HL-60 (cell line): ENCODE results near the gene MBNL1.

Source experiments
- DNase-seq, 2 experiments: peaks; one replicate each; pipeline ENCODE4 v3.0.0-alpha.2; 2010 to 2020; ENCODE audit warnings: low read depth in 1 of 2, low spot score in 1 of 2
- H3K27ac ChIP-seq: fragments of 250-450 bp; sonication (Bioruptor Pico); replicated peaks from 2 replicates; pipeline ENCODE4 v1.5.1; 2020; ENCODE audit warnings: mild to moderate bottlenecking, moderate library complexity
- H3K27me3 ChIP-seq: fragments of 250-450 bp; sonication (Bioruptor Pico); 2 replicates; pipeline ENCODE4 v1.5.1; 2021; ENCODE audit warnings: mild to moderate bottlenecking, moderate library complexity; ENCODE audit not compliant: insufficient read depth, poor library complexity, severe bottlenecking
- H3K4me3 ChIP-seq: replicated peaks from 2 replicates; pipeline ENCODE4 v1.5.1; 2011; ENCODE audit warnings: mild to moderate bottlenecking, control low read depth, low read length; ENCODE audit not compliant: insufficient read depth
- GABPA ChIP-seq: IDR thresholded peaks from 2 replicates; pipeline ENCODE4 v1.6.1; 2012; ENCODE audit warnings: low read depth
- POLR2AphosphoS5 ChIP-seq: IDR thresholded peaks from 2 replicates; pipeline ENCODE4 v1.6.1; 2012; ENCODE audit warnings: low read depth
- SPI1 ChIP-seq: IDR thresholded peaks from 2 replicates; pipeline ENCODE4 v1.6.1; 2012; ENCODE audit warnings: low read depth, mild to moderate bottlenecking, borderline replicate concordance
- TF ChIP-seq, protein P1 (sequence below): IDR thresholded peaks from one replicate; pipeline ENCODE4 v1.5.1; 2011; ENCODE audit warnings: low read length, control low read depth, inconsistent platforms; ENCODE audit not compliant: insufficient read depth
- TF ChIP-seq, protein P2 (sequence below): IDR thresholded peaks from 2 replicates; pipeline ENCODE4 v1.6.1; 2012; ENCODE audit warnings: low read depth; ENCODE audit not compliant: insufficient replicate concordance

The MBNL1 gene

DNA sequence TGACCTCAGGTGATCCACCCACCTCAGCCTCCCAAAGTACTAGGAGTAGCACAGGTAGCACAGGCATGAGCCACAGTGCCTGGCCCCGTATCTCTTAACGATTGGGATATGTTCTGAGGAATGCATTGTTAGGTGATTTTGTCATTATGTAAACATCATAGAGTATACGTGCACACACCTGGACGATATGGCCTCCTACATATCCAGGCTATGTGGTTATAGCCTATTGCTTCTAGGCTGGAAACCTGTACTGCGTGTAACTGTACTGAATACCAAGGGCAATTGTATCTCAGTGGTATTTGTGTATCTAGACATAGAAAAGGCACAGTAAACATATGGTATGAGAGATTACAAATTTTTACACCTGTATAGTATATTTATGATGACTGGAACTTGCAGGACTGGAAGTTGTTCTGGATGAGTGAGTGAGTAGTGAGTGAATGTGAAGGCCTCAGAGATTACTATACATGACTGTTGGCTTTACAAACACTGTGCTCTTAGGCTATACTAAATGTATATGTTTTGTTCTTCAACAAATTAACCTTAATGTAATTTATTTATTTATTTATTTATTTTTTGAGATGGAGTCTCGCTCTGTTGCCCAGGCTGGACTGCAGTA, 120.7 kb downstream of the MBNL1 start:
- TF ChIP-seq POLR2AphosphoS5 (0 out of 2 replicates have a peak, but pooled peaks have one; percentile 22), GABPA (no peak)
- no peak overlapping the region for H3K27ac ChIP-seq
- no peak for DNase-seq
- H3K27me3 ChIP-seq: no peaks in the 10 kb centered on the region
- no peak overlapping the region for H3K4me3 ChIP-seq

- no peak for DNase-seq
- no peaks in the 10 kb centered on the region for H3K27me3 ChIP-seq
- no peak overlapping the region for H3K4me3 ChIP-seq
- no peak for TF ChIP-seq SPI1
- TF ChIP-seq, protein P1, sequence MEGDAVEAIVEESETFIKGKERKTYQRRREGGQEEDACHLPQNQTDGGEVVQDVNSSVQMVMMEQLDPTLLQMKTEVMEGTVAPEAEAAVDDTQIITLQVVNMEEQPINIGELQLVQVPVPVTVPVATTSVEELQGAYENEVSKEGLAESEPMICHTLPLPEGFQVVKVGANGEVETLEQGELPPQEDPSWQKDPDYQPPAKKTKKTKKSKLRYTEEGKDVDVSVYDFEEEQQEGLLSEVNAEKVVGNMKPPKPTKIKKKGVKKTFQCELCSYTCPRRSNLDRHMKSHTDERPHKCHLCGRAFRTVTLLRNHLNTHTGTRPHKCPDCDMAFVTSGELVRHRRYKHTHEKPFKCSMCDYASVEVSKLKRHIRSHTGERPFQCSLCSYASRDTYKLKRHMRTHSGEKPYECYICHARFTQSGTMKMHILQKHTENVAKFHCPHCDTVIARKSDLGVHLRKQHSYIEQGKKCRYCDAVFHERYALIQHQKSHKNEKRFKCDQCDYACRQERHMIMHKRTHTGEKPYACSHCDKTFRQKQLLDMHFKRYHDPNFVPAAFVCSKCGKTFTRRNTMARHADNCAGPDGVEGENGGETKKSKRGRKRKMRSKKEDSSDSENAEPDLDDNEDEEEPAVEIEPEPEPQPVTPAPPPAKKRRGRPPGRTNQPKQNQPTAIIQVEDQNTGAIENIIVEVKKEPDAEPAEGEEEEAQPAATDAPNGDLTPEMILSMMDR: no peak
- TF ChIP-seq, protein P2, sequence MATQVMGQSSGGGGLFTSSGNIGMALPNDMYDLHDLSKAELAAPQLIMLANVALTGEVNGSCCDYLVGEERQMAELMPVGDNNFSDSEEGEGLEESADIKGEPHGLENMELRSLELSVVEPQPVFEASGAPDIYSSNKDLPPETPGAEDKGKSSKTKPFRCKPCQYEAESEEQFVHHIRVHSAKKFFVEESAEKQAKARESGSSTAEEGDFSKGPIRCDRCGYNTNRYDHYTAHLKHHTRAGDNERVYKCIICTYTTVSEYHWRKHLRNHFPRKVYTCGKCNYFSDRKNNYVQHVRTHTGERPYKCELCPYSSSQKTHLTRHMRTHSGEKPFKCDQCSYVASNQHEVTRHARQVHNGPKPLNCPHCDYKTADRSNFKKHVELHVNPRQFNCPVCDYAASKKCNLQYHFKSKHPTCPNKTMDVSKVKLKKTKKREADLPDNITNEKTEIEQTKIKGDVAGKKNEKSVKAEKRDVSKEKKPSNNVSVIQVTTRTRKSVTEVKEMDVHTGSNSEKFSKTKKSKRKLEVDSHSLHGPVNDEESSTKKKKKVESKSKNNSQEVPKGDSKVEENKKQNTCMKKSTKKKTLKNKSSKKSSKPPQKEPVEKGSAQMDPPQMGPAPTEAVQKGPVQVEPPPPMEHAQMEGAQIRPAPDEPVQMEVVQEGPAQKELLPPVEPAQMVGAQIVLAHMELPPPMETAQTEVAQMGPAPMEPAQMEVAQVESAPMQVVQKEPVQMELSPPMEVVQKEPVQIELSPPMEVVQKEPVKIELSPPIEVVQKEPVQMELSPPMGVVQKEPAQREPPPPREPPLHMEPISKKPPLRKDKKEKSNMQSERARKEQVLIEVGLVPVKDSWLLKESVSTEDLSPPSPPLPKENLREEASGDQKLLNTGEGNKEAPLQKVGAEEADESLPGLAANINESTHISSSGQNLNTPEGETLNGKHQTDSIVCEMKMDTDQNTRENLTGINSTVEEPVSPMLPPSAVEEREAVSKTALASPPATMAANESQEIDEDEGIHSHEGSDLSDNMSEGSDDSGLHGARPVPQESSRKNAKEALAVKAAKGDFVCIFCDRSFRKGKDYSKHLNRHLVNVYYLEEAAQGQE: no peak
- no peak for TF ChIP-seq GABPA
- no peak for TF ChIP-seq POLR2AphosphoS5
- no peak overlapping the region for H3K27ac ChIP-seq
Measured at GRCh38 chr3:152390647-152391046, 121.9 kb downstream of the MBNL1 start.

DNA sequence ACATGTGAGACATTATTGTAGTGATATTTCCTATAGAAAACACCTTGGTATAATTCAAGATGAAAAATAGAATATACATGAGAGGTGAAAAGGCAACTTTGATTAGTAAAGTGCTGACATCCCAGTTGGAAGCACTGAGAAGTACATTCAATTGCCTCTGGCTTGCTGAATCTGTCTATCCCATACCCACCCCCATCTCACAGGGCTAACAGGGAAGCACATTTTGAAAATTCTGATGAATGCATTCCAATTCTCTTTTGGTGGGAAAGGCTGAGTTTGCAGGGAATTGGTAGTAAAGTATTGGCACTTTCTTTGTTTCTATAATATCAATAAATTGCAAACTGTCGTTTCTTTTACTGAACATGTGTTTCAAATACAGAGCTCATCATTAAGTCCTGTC, 122.9 kb downstream of the MBNL1 start:
- TF ChIP-seq, protein P1: no peak
- TF ChIP-seq POLR2AphosphoS5: no peak
- TF ChIP-seq, protein P2: no peak
- no peak for TF ChIP-seq GABPA
- TF ChIP-seq SPI1: no peak

GRCh38 chr3:152392272-152392880, 123.6 kb downstream of the MBNL1 start:
- TF ChIP-seq, protein P2: no peak
- TF ChIP-seq, protein P1: no peak
- TF ChIP-seq SPI1 (no peak), GABPA (no peak), POLR2AphosphoS5 (no peak)
- no peak overlapping the region; the same call in 1 of the 2 replicates for H3K27ac ChIP-seq
- H3K4me3 ChIP-seq: no peak overlapping the region
- no peak for DNase-seq
- no peaks in the 10 kb centered on the region for H3K27me3 ChIP-seq

More for the DNA sequence above, 122.9 kb downstream of the MBNL1 start:
- DNase-seq: no peak
- no peaks in the 10 kb centered on the region for H3K27me3 ChIP-seq
- no peak overlapping the region for H3K27ac ChIP-seq
- H3K4me3 ChIP-seq: no peak overlapping the region
